Stimulated activated CD8-positive, alpha-beta memory T cell treated with anti-CD3 and anti-CD28 coated beads, Interleukin-15, amount 100 ng/mL, for 4 hours (primary cell): ENCODE data around the gene OR8A1.

Source experiments
- DNase-seq, 2 donors: peaks; one replicate each; pipeline ENCODE4 v3.0.0-alpha.2; 2020; ENCODE audit warnings: low read depth in 2 of 2

The OR8A1 gene

GRCh38 chr11:124569697-124570096 is at the start of gene OR8A1:
Gene OR8A1, plus strand, starts transcription at chr11:124569997. Its CDS starts 123 bp downstream, at chr11:124570120.
- no peak for DNase-seq

GRCh38 chr11:124520550-124520854 is 49.3 kb upstream of the OR8A1 start:
- DNase-seq = no peak

- no peak for DNase-seq
Observed at GRCh38 chr11:124533626-124534025, 36.2 kb upstream of the OR8A1 start.

- DNase-seq = no peak
Observed at GRCh38 chr11:124534051-124534450, 35.7 kb upstream of the OR8A1 start.

- no peak for DNase-seq
Observed at GRCh38 chr11:124535552-124536232, 34.1 kb upstream of the OR8A1 start.

- DNase-seq = no peak
Observed at GRCh38 chr11:124536520-124536919, 33.3 kb upstream of the OR8A1 start.

- DNase-seq = no peak
Observed at GRCh38 chr11:124538019-124538418, 31.8 kb upstream of the OR8A1 start.

- no peak for DNase-seq
Observed at GRCh38 chr11:124541204-124541603, 28.6 kb upstream of the OR8A1 start.

- DNase-seq = no peak
Observed at GRCh38 chr11:124543145-124543544, 26.7 kb upstream of the OR8A1 start.

- DNase-seq = no peak
Observed at GRCh38 chr11:124543554-124543953, 26.2 kb upstream of the OR8A1 start, which contains the start of gene OR8B12. Gene OR8B12, minus strand, starts transcription at chr11:124543654. Its CDS starts 0 bp downstream, at chr11:124543654.

GRCh38 chr11:124551189-124551588 is 18.6 kb upstream of the OR8A1 start:
- DNase-seq = no peak

GRCh38 chr11:124551987-124552386 is 17.8 kb upstream of the OR8A1 start:
- DNase-seq = no peak

GRCh38 chr11:124556828-124557227 is 13.0 kb upstream of the OR8A1 start:
- DNase-seq = no peak

GRCh38 chr11:124570160-124570559 is 363 bp downstream of the OR8A1 start:
- DNase-seq = no peak

GRCh38 chr11:124577716-124578427 is 8.1 kb downstream of the OR8A1 start:
- no peak for DNase-seq

- DNase-seq = no peak
Observed at GRCh38 chr11:124578761-124579160, 9.0 kb downstream of the OR8A1 start.

- DNase-seq = no peak
Observed at GRCh38 chr11:124581817-124582216, 12.0 kb downstream of the OR8A1 start.

- DNase-seq = no peak
Observed at GRCh38 chr11:124582565-124582964, 12.8 kb downstream of the OR8A1 start.

GRCh38 chr11:124583781-124584180 is 14.0 kb downstream of the OR8A1 start:
- no peak for DNase-seq

GRCh38 chr11:124584681-124585372 is 15.0 kb downstream of the OR8A1 start:
- DNase-seq = no peak

- no peak for DNase-seq
Observed at GRCh38 chr11:124586238-124586860, 16.6 kb downstream of the OR8A1 start.

- no peak for DNase-seq
Observed at GRCh38 chr11:124591430-124591829, 21.6 kb downstream of the OR8A1 start.
